ENCODE results near the gene DDX19B.
"Not testable (repeated sequence)": the region's sequence is repeated elsewhere in the genome, so short reads cannot be mapped to it uniquely, and the experiment has no call there.

The DDX19B gene

GRCh38 chr16:70298988-70299938 lies at the start of gene DDX19B:
DDX19B (plus strand) TSS chr16:70299186; CDS start chr16:70299298, 112 bp downstream.
- DNase-seq: peak; percentile 65 to 69

- DNase-seq: not testable (repeated sequence)
These were observed 49.3 kb upstream of the DDX19B start for GRCh38 chr16:70249697-70250096.

- DNase-seq: no peak
These were observed 48.0 kb upstream of the DDX19B start for GRCh38 chr16:70250748-70251628.

- DNase-seq: peak; percentile 93
These were observed 47.2 kb upstream of the DDX19B start, which contains the start of gene EXOSC6 for GRCh38 chr16:70251629-70252354. EXOSC6 (minus strand) TSS chr16:70251940; CDS start chr16:70251900, 40 bp downstream.

- DNase-seq: no peak
These were observed 46.5 kb upstream of the DDX19B start for GRCh38 chr16:70252355-70252988.

- DNase-seq: peak; percentile 30 to 41
These were observed 45.5 kb upstream of the DDX19B start for GRCh38 chr16:70253291-70254106.

GRCh38 chr16:70254180-70254964 lies 44.6 kb upstream of the DDX19B start:
- DNase-seq: no peak

- DNase-seq: no peak
These were observed 44.1 kb upstream of the DDX19B start for GRCh38 chr16:70254965-70255286.

- DNase-seq: no peak
These were observed 43.4 kb upstream of the DDX19B start for GRCh38 chr16:70255574-70255973.

- DNase-seq: no peak
These were observed 41.6 kb upstream of the DDX19B start for GRCh38 chr16:70257391-70257790.

GRCh38 chr16:70258065-70258464 lies 40.9 kb upstream of the DDX19B start:
- DNase-seq: no peak

- no peak for DNase-seq
These were observed 40.0 kb upstream of the DDX19B start for GRCh38 chr16:70258946-70259345.

GRCh38 chr16:70259903-70260302 lies 39.1 kb upstream of the DDX19B start:
- DNase-seq: not testable (repeated sequence)

GRCh38 chr16:70267516-70267915 lies 31.5 kb upstream of the DDX19B start:
- DNase-seq: peak; percentile 29 to 42

GRCh38 chr16:70267922-70268321 lies 31.1 kb upstream of the DDX19B start:
- DNase-seq: not testable (repeated sequence)

GRCh38 chr16:70269471-70269870 lies 29.5 kb upstream of the DDX19B start:
- DNase-seq: no peak

GRCh38 chr16:70270176-70270575 lies 28.8 kb upstream of the DDX19B start:
- DNase-seq: no peak

GRCh38 chr16:70271696-70272095 lies 27.3 kb upstream of the DDX19B start:
- DNase-seq: no peak

- no peak for DNase-seq
These were observed 22.6 kb upstream of the DDX19B start for GRCh38 chr16:70276392-70276791.

GRCh38 chr16:70287304-70287971 lies 11.5 kb upstream of the DDX19B start:
- DNase-seq: not testable (repeated sequence)

All from CD4-positive, alpha-beta T cell treated with Interleukin-4 for 1 hour (primary cell).